HG03066 (cell line): ENCODE measurements around the gene BARX2.

Experiments
- ATAC-seq: cut with Tn5 transposase; IDR thresholded peaks from one replicate; pipeline ENCODE4 v1.9.1; 2021; ENCODE audit warnings: low read depth; ENCODE audit not compliant: unreplicated experiment

The BARX2 gene

GRCh38 chr11:129434641-129435498 lies 59.2 kb downstream of the BARX2 start:
- ATAC-seq: no peak

GRCh38 chr11:129435499-129436245 lies 60.0 kb downstream of the BARX2 start:
- no peak for ATAC-seq

GRCh38 chr11:129436573-129436972 lies 60.9 kb downstream of the BARX2 start:
- no peak for ATAC-seq

- ATAC-seq: no peak
Measured at GRCh38 chr11:129440028-129440713, 64.5 kb downstream of the BARX2 start.

GRCh38 chr11:129442171-129442570 lies 66.5 kb downstream of the BARX2 start:
- ATAC-seq: no peak

- no peak for ATAC-seq
Measured at GRCh38 chr11:129443276-129443675, 67.6 kb downstream of the BARX2 start.

GRCh38 chr11:129444274-129444673 lies 68.6 kb downstream of the BARX2 start:
- ATAC-seq: no peak

- no peak for ATAC-seq
Measured at GRCh38 chr11:129445226-129445625, 69.6 kb downstream of the BARX2 start.

GRCh38 chr11:129446572-129446971 lies 70.9 kb downstream of the BARX2 start:
- ATAC-seq: no peak

GRCh38 chr11:129447654-129448239 lies 72.1 kb downstream of the BARX2 start:
- no peak for ATAC-seq

- ATAC-seq: no peak
Measured at GRCh38 chr11:129451524-129451923, 75.9 kb downstream of the BARX2 start.

- no peak for ATAC-seq
Measured at GRCh38 chr11:129453293-129453721, 77.7 kb downstream of the BARX2 start.

GRCh38 chr11:129455101-129455500 lies 79.5 kb downstream of the BARX2 start:
- ATAC-seq: no peak

GRCh38 chr11:129455756-129456655 lies 80.4 kb downstream of the BARX2 start:
- ATAC-seq: no peak

- no peak for ATAC-seq
Measured at GRCh38 chr11:129457321-129457720, 81.7 kb downstream of the BARX2 start.

GRCh38 chr11:129458278-129458677 lies 82.6 kb downstream of the BARX2 start:
- ATAC-seq: no peak

GRCh38 chr11:129458756-129459535 lies 83.3 kb downstream of the BARX2 start:
- ATAC-seq: no peak

- ATAC-seq: no peak
Measured at GRCh38 chr11:129460714-129461113, 85.1 kb downstream of the BARX2 start.

- ATAC-seq: no peak
Measured at GRCh38 chr11:129484068-129484467, 108.4 kb downstream of the BARX2 start.
